22Rv1 (cell line): ENCODE data around the gene HORMAD2.

ENCODE experiments used
- H3K27ac ChIP-seq: fragments of 450-650 bp; 2 replicates; pipeline ENCODE4 v1.5.1; 2017
- CTCF ChIP-seq: fragments of 450-650 bp; IDR thresholded peaks from 2 replicates; pipeline ENCODE4 v1.5.1; 2017; ENCODE audit warnings: mild to moderate bottlenecking
- ZFX ChIP-seq: fragments of 450-650 bp; IDR thresholded peaks from 2 replicates; pipeline ENCODE4 v1.6.1; 2017; ENCODE audit warnings: antibody characterized with exemption, borderline replicate concordance

The HORMAD2 gene

DNA sequence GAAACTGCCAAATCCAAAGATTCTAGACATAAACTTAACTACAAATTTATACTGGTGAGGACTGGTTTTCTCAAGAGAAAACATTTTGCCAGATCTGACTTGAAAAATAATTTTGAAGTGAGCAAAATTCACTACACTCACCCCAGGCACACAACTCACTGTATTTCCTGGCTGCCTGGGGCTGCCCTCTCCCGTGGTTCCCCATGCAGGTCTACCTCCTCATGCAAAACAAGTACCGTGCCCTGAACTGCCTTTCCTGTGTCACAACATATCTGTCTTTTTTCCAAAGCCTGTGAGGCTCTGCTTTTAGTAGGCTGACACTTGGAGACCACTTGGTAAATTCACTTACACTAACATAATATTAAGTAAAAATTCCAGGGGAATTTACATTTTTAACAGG is 89.9 kb downstream of the HORMAD2 start:
- TF ChIP-seq CTCF = no peak
- no peak for TF ChIP-seq ZFX
- H3K27ac ChIP-seq = no peak overlapping the region

DNA sequence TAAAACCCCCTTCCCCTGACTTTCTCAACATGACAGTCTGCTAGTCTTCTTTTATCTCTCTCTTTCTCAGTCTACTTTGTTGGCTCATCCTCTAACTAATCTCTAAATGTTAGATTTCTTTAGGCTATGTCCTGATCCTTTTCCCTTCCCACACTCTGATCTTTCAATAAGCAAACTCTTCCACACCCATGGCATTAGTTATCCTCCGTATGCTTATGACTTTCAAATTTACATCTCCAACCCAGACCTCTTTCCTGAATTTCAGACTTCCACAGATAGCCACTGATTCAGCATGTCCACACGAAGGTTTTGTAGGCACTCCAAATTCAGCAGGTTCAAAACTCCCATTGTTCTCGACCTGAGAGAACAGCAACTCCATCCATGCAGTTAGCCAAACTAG is 90.7 kb downstream of the HORMAD2 start:
- H3K27ac ChIP-seq = no peak overlapping the region
- TF ChIP-seq ZFX (no peak), CTCF (no peak)

- no peak for TF ChIP-seq ZFX
- no peak for TF ChIP-seq CTCF
- H3K27ac ChIP-seq = no peak overlapping the region
Observed at GRCh38 chr22:30175690-30176288, 95.5 kb downstream of the HORMAD2 start.

DNA sequence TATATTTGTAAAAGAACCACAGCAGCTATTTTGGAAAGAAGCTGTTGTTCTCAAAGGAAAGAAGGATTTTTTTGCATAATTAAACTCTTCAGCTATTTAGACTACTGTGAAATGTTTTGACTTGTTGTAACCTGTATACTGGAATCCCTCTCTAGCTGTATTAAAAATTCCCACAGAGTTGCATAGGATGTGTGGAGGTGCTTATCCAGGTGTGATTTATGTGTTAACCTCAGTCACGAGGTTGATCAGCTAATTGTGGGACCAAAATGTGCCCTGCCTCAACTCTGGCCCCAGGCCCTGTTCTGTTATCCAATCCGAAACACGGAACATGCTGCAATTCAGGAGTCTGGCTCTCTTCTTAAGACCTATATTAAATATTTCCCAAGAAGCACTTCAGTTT is 96.2 kb downstream of the HORMAD2 start:
- H3K27ac ChIP-seq = no peak overlapping the region
- TF ChIP-seq ZFX (no peak), CTCF (no peak)

DNA sequence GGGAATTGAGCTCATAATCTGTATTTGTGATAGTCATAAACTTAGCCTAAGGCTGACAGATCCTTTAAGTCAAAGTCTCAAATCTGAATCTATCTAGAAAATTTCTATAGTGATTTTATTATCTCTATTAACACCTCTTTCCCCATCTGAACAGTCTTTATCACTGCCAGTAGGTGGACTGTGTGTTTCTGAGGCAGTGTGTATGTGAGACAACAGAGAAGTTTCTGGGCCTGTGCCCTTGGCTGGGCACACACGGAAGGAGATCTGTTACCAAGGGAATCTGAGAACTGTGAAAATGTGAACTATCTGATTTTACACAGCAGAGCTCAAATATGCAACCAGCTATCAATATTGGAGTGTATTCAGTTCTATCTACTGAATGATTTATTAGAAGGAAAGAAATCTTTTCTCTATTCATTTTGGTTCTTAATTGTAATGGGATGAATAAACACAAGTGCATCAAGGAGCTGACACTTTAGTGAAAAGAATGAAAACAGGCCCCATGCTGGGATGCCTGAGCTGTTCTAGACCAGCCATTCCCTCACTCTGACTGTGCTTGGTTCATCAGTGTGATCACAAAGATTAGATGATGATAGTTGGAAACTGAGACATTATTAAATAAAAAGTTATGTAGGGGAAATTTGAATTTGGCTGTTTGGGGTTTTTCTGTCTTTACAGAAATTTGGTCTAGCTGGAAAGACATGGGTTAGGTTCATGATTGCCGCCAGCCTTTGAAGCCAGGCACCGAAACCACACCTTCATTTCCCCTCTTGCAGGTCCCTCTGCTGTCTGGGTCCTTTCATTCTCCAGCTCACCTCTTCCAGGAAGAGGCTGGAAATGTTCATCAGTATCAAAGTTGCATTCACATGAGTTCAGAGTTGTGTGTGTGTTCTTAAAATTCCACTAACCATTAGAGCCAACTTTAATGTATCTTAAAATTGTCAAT is 98.2 kb downstream of the HORMAD2 start:
- TF ChIP-seq ZFX (no peak), CTCF (no peak)
- H3K27ac ChIP-seq = no peak overlapping the region

DNA sequence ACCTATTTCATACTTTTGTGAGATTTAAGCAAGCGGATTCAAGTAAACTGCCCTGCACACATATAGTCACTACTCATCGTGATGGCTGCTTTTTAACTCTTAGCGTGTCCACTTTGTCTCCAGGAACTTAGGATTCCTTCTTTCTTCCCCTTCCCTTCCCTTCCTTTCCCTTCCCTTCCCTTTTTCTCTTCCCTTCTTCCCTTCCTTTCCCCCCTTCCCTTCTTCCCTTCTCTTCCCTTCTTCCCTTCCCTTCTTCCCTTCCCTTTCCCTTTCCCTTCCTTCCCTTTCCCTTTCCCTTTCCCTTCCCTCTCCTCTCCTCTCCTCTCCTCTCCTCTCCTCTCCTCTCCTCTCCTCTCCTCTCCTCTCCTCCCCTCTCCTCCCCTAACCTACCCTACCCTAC is 100.4 kb downstream of the HORMAD2 start:
- TF ChIP-seq CTCF = no peak
- TF ChIP-seq ZFX = no peak
- H3K27ac ChIP-seq = no peak overlapping the region

DNA sequence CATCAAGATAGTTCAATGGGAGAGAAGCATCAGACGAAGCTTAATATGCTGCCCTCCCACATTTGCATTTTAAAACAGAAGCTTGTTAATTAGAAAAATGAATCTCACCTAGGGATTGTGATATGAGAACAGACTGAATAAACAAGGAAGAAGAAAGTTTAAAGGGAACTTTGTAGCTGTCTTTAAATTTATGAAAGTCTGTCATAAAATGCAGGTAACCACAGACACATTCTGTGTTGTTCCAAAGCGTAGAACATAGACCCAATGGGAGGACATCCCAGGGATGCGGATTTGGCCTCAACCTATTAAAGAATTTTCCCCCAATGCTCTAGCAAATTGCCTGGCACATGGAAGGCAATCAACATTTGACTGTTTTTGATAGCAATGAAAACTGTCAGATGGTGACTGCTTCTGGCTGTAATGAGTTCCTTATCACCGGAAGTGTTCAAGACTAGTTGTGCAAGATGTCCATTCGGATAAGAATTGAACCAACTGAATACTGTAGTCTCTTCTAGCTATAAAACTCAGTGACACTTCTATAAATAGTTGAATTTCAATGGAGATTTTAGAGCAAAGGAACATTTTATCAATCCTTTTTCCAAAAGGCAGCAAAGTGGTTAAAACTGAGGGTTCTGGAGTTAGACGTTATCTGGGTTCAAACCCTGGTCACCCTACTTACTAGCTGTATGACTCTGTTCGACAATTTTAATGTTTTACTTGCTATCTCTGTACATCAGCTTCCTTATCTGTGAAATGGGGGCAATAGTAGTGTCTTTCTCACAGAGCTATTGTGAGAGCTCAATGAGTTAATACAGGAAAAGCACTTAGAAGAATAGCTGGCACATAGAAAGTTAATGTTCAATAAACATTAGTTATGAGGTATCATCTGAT is 101.4 kb downstream of the HORMAD2 start:
- TF ChIP-seq CTCF (no peak), ZFX (no peak)
- H3K27ac ChIP-seq = no peak overlapping the region
